IPS-18a (cell line): ENCODE data around the gene WFS1.

Source experiments
- H3K27ac ChIP-seq: one replicate; pipeline ENCODE4 v1.5.1; 2013; ENCODE audit warnings: low read length
- H3K27me3 ChIP-seq: one replicate; pipeline ENCODE4 v1.6.1; 2013; ENCODE audit warnings: mild to moderate bottlenecking, low read length; ENCODE audit not compliant: control insufficient read depth, insufficient read depth
- H3K36me3 ChIP-seq: one replicate; pipeline ENCODE4 v1.6.1; 2013; ENCODE audit warnings: low read depth, low read length; ENCODE audit not compliant: control insufficient read depth
- H3K4me1 ChIP-seq: one replicate; pipeline ENCODE4 v1.6.1; 2013; ENCODE audit warnings: low read depth, low read length; ENCODE audit not compliant: control insufficient read depth
- H3K4me3 ChIP-seq: one replicate; pipeline ENCODE4 v1.5.1; 2013; ENCODE audit warnings: low read length
- H3K9ac ChIP-seq: one replicate; pipeline ENCODE4 v1.6.1; 2013; ENCODE audit warnings: mild to moderate bottlenecking, low read length, moderate library complexity
- H3K9me3 ChIP-seq: one replicate; pipeline ENCODE4 v1.6.1; 2013; ENCODE audit warnings: low read depth, low read length; ENCODE audit not compliant: control insufficient read depth

WFS1 gene

GRCh38 chr4:6342530-6343293 is 73.1 kb downstream of the WFS1 start:
- Histone ChIP-seq H3K9me3 (no peaks in the 10 kb centered on the region), H3K4me1 (peaks cover 5% of the 10 kb centered on the region), H3K27ac (no peak overlapping the region), H3K9ac (no peak overlapping the region), H3K27me3 (no peaks in the 10 kb centered on the region), H3K4me3 (no peak overlapping the region), H3K36me3 (no peaks in the 10 kb centered on the region)

GRCh38 chr4:6343939-6344408 is 74.3 kb downstream of the WFS1 start:
- Histone ChIP-seq H3K9ac (no peak overlapping the region), H3K36me3 (no peaks in the 10 kb centered on the region), H3K27me3 (no peaks in the 10 kb centered on the region), H3K9me3 (no peaks in the 10 kb centered on the region), H3K27ac (no peak overlapping the region), H3K4me1 (no peaks in the 10 kb centered on the region), H3K4me3 (no peak overlapping the region)

- no peak overlapping the region for H3K27ac ChIP-seq
- no peaks in the 10 kb centered on the region for H3K9me3 ChIP-seq
- no peak overlapping the region for H3K9ac ChIP-seq
- no peak overlapping the region for H3K4me3 ChIP-seq
- no peaks in the 10 kb centered on the region for H3K4me1 ChIP-seq
- no peaks in the 10 kb centered on the region for H3K36me3 ChIP-seq
- no peaks in the 10 kb centered on the region for H3K27me3 ChIP-seq
These were observed 75.6 kb downstream of the WFS1 start for GRCh38 chr4:6345096-6345830.

- H3K36me3 ChIP-seq: no peaks in the 10 kb centered on the region
- H3K4me1 ChIP-seq: no peaks in the 10 kb centered on the region
- no peak overlapping the region for H3K27ac ChIP-seq
- no peak overlapping the region for H3K9ac ChIP-seq
- no peaks in the 10 kb centered on the region for H3K27me3 ChIP-seq
- no peak overlapping the region for H3K4me3 ChIP-seq
- H3K9me3 ChIP-seq: no peaks in the 10 kb centered on the region
These were observed 76.2 kb downstream of the WFS1 start for GRCh38 chr4:6345866-6346265.

- H3K9me3 ChIP-seq: no peaks in the 10 kb centered on the region
- no peak overlapping the region for H3K4me3 ChIP-seq
- H3K27me3 ChIP-seq: no peaks in the 10 kb centered on the region
- no peak overlapping the region for H3K9ac ChIP-seq
- H3K4me1 ChIP-seq: no peaks in the 10 kb centered on the region
- H3K27ac ChIP-seq: no peak overlapping the region
- no peaks in the 10 kb centered on the region for H3K36me3 ChIP-seq
These were observed 76.9 kb downstream of the WFS1 start for GRCh38 chr4:6346373-6347110.

GRCh38 chr4:6347511-6348045 is 77.9 kb downstream of the WFS1 start:
- Histone ChIP-seq H3K9me3 (no peaks in the 10 kb centered on the region), H3K9ac (no peak overlapping the region), H3K4me1 (no peaks in the 10 kb centered on the region), H3K36me3 (no peaks in the 10 kb centered on the region), H3K4me3 (no peak overlapping the region), H3K27ac (no peak overlapping the region), H3K27me3 (no peaks in the 10 kb centered on the region)

GRCh38 chr4:6348408-6348807 is 78.8 kb downstream of the WFS1 start:
- Histone ChIP-seq H3K9ac (no peak overlapping the region), H3K4me1 (no peaks in the 10 kb centered on the region), H3K4me3 (no peak overlapping the region), H3K27ac (no peak overlapping the region), H3K36me3 (no peaks in the 10 kb centered on the region), H3K9me3 (no peaks in the 10 kb centered on the region), H3K27me3 (no peaks in the 10 kb centered on the region)

- H3K27ac ChIP-seq: no peak overlapping the region
- H3K9me3 ChIP-seq: no peaks in the 10 kb centered on the region
- H3K4me3 ChIP-seq: no peak overlapping the region
- no peaks in the 10 kb centered on the region for H3K4me1 ChIP-seq
- H3K36me3 ChIP-seq: no peaks in the 10 kb centered on the region
- H3K27me3 ChIP-seq: no peaks in the 10 kb centered on the region
- no peak overlapping the region for H3K9ac ChIP-seq
These were observed 80.4 kb downstream of the WFS1 start for GRCh38 chr4:6349896-6350603.

- no peaks in the 10 kb centered on the region for H3K9me3 ChIP-seq
- H3K27me3 ChIP-seq: no peaks in the 10 kb centered on the region
- no peaks in the 10 kb centered on the region for H3K4me1 ChIP-seq
- H3K27ac ChIP-seq: no peak overlapping the region
- H3K9ac ChIP-seq: no peak overlapping the region
- no peak overlapping the region for H3K4me3 ChIP-seq
- H3K36me3 ChIP-seq: no peaks in the 10 kb centered on the region
These were observed 81.0 kb downstream of the WFS1 start for GRCh38 chr4:6350646-6351045.

- Histone ChIP-seq H3K27me3 (no peaks in the 10 kb centered on the region), H3K9me3 (no peaks in the 10 kb centered on the region), H3K36me3 (no peaks in the 10 kb centered on the region), H3K4me3 (no peak overlapping the region), H3K27ac (no peak overlapping the region), H3K4me1 (no peaks in the 10 kb centered on the region), H3K9ac (no peak overlapping the region)
These were observed 81.8 kb downstream of the WFS1 start for GRCh38 chr4:6351246-6352000.
